Nucleus accumbens (tissue), 56 donors: ENCODE data around the gene SELENOM.
A peak's percentile ranks its signal among the peaks of the same experiment; 100 is the strongest.

Source experiments
- DNase-seq, 56 donors: peaks; one replicate each; lab custom pipeline; 2025; lab: John Stamatoyannopoulos, UW

The SELENOM gene

GRCh38 chr22:31094021-31094551 lies 13.3 kb downstream of the SELENOM start:
- DNase-seq, result peak in 29 of 56 donors; percentile 13 to 67 (median 29)

- DNase-seq, result peak in 41 of 56 donors; percentile 16 to 75 (median 48)
Measured at GRCh38 chr22:31093086-31093850, 14.1 kb downstream of the SELENOM start.

GRCh38 chr22:31092161-31092560 lies 15.2 kb downstream of the SELENOM start:
- DNase-seq, result no peak

GRCh38 chr22:31091106-31091975 lies 16.0 kb downstream of the SELENOM start:
- no peak for DNase-seq

- no peak for DNase-seq
Measured at GRCh38 chr22:31090217-31091085, 16.9 kb downstream of the SELENOM start.

GRCh38 chr22:31089160-31090100 lies 17.9 kb downstream of the SELENOM start:
- DNase-seq, result peak in 29 of 56 donors; percentile 14 to 71 (median 32)

- no peak for DNase-seq
Measured at GRCh38 chr22:31088233-31088986, 19.0 kb downstream of the SELENOM start.

- no peak for DNase-seq
Measured at GRCh38 chr22:31087744-31088215, 19.6 kb downstream of the SELENOM start.

- no peak for DNase-seq
Measured at GRCh38 chr22:31086703-31087330, 20.6 kb downstream of the SELENOM start.

GRCh38 chr22:31085928-31086327 lies 21.4 kb downstream of the SELENOM start:
- DNase-seq, result no peak

- DNase-seq, result peak in 50 of 56 donors; percentile 43 to 93 (median 74)
Measured at GRCh38 chr22:31085493-31085824, 21.9 kb downstream of the SELENOM start.

- peak in 53 of 56 donors; percentile 43 to 93 (median 78) for DNase-seq
Measured at GRCh38 chr22:31084811-31085492, 22.4 kb downstream of the SELENOM start.

- peak in 1 of 56 donors; percentile 60 for DNase-seq
Measured at GRCh38 chr22:31083923-31084810, 23.2 kb downstream of the SELENOM start.

GRCh38 chr22:31083377-31083768 lies 24.0 kb downstream of the SELENOM start:
- no peak for DNase-seq

- no peak for DNase-seq
Measured at GRCh38 chr22:31082606-31083376, 24.6 kb downstream of the SELENOM start.
